ENCODE measurements around the gene SCN9A.
"Not testable (repeated sequence)": the region's sequence is repeated elsewhere in the genome, so short reads cannot be mapped to it uniquely, and the experiment has no call there.

SCN9A gene

GRCh38 chr2:166333801-166334200, 41.9 kb downstream of the SCN9A start:
- Histone ChIP-seq H3K9ac (ENCODE audit: low read depth, low read length) (no peak overlapping the region), H3K9me3 (ENCODE audit: control insufficient read depth, insufficient read depth, low read length) (no peaks in the 10 kb centered on the region), H3K36me3 (ENCODE audit: insufficient read depth, low read length) (no peaks in the 10 kb centered on the region), H3K4me1 (ENCODE audit: insufficient read depth, low read length) (peaks cover 8% of the 10 kb centered on the region; the same call in 1 of the 2 replicates)

GRCh38 chr2:166332106-166332505, 43.6 kb downstream of the SCN9A start:
- Histone ChIP-seq H3K9me3 (ENCODE audit: control insufficient read depth, insufficient read depth, low read length) (no peaks in the 10 kb centered on the region), H3K36me3 (ENCODE audit: insufficient read depth, low read length) (no peaks in the 10 kb centered on the region), H3K4me1 (ENCODE audit: insufficient read depth, low read length) (peaks cover 5% of the 10 kb centered on the region; the same call in 1 of the 2 replicates), H3K9ac (ENCODE audit: low read depth, low read length) (no peak overlapping the region)

- no peaks in the 10 kb centered on the region for H3K9me3 ChIP-seq (ENCODE audit: control insufficient read depth, insufficient read depth, low read length)
- no peak overlapping the region for H3K9ac ChIP-seq (ENCODE audit: low read depth, low read length)
- no peaks in the 10 kb centered on the region; the same call in 1 of the 2 replicates for H3K4me1 ChIP-seq (ENCODE audit: insufficient read depth, low read length)
- H3K36me3 ChIP-seq (ENCODE audit: insufficient read depth, low read length): no peaks in the 10 kb centered on the region
Observed at GRCh38 chr2:166331468-166331867, 44.3 kb downstream of the SCN9A start.

- Histone ChIP-seq H3K36me3 (ENCODE audit: insufficient read depth, low read length) (no peaks in the 10 kb centered on the region), H3K4me1 (ENCODE audit: insufficient read depth, low read length) (no peaks in the 10 kb centered on the region), H3K9ac (ENCODE audit: low read depth, low read length) (no peak overlapping the region), H3K9me3 (ENCODE audit: control insufficient read depth, insufficient read depth, low read length) (no peaks in the 10 kb centered on the region)
Observed at GRCh38 chr2:166329465-166329864, 46.3 kb downstream of the SCN9A start.

GRCh38 chr2:166328147-166328546, 47.6 kb downstream of the SCN9A start:
- H3K9ac ChIP-seq (ENCODE audit: low read depth, low read length): no peak overlapping the region
- H3K4me1 ChIP-seq (ENCODE audit: insufficient read depth, low read length): no peaks in the 10 kb centered on the region
- no peaks in the 10 kb centered on the region for H3K36me3 ChIP-seq (ENCODE audit: insufficient read depth, low read length)
- no peaks in the 10 kb centered on the region for H3K9me3 ChIP-seq (ENCODE audit: control insufficient read depth, insufficient read depth, low read length)

GRCh38 chr2:166321076-166321475, 54.7 kb downstream of the SCN9A start:
- Histone ChIP-seq H3K36me3 (ENCODE audit: insufficient read depth, low read length) (no peaks in the 10 kb centered on the region), H3K4me1 (ENCODE audit: insufficient read depth, low read length) (no peaks in the 10 kb centered on the region), H3K9me3 (ENCODE audit: control insufficient read depth, insufficient read depth, low read length) (no peaks in the 10 kb centered on the region), H3K9ac (ENCODE audit: low read depth, low read length) (no peak overlapping the region)

- Histone ChIP-seq H3K9ac (ENCODE audit: low read depth, low read length) (no peak overlapping the region), H3K9me3 (ENCODE audit: control insufficient read depth, insufficient read depth, low read length) (no peaks in the 10 kb centered on the region), H3K4me1 (ENCODE audit: insufficient read depth, low read length) (no peaks in the 10 kb centered on the region), H3K36me3 (ENCODE audit: insufficient read depth, low read length) (no peaks in the 10 kb centered on the region)
Observed at GRCh38 chr2:166314022-166314759, 61.6 kb downstream of the SCN9A start.

- H3K9ac ChIP-seq (ENCODE audit: low read depth, low read length); H3K9me3 ChIP-seq (ENCODE audit: control insufficient read depth, insufficient read depth, low read length); H3K4me1 ChIP-seq (ENCODE audit: insufficient read depth, low read length); H3K36me3 ChIP-seq (ENCODE audit: insufficient read depth, low read length): not testable (repeated sequence)
Observed at GRCh38 chr2:166312863-166313262, 62.9 kb downstream of the SCN9A start.

GRCh38 chr2:166307326-166307725, 68.4 kb downstream of the SCN9A start:
- Histone ChIP-seq H3K9ac (ENCODE audit: low read depth, low read length) (no peak overlapping the region), H3K4me1 (ENCODE audit: insufficient read depth, low read length) (no peaks in the 10 kb centered on the region), H3K36me3 (ENCODE audit: insufficient read depth, low read length) (no peaks in the 10 kb centered on the region), H3K9me3 (ENCODE audit: control insufficient read depth, insufficient read depth, low read length) (no peaks in the 10 kb centered on the region)

GRCh38 chr2:166304656-166305055, 71.1 kb downstream of the SCN9A start:
- no peaks in the 10 kb centered on the region for H3K36me3 ChIP-seq (ENCODE audit: insufficient read depth, low read length)
- H3K9ac ChIP-seq (ENCODE audit: low read depth, low read length): no peak overlapping the region
- no peaks in the 10 kb centered on the region for H3K4me1 ChIP-seq (ENCODE audit: insufficient read depth, low read length)
- H3K9me3 ChIP-seq (ENCODE audit: control insufficient read depth, insufficient read depth, low read length): no peaks in the 10 kb centered on the region

GRCh38 chr2:166302036-166302435, 73.7 kb downstream of the SCN9A start:
- Histone ChIP-seq H3K9me3 (ENCODE audit: control insufficient read depth, insufficient read depth, low read length) (no peaks in the 10 kb centered on the region), H3K4me1 (ENCODE audit: insufficient read depth, low read length) (no peaks in the 10 kb centered on the region), H3K36me3 (ENCODE audit: insufficient read depth, low read length) (no peaks in the 10 kb centered on the region), H3K9ac (ENCODE audit: low read depth, low read length) (no peak overlapping the region)

GRCh38 chr2:166297951-166298350, 77.8 kb downstream of the SCN9A start:
- Histone ChIP-seq H3K4me1 (ENCODE audit: insufficient read depth, low read length) (no peaks in the 10 kb centered on the region), H3K9me3 (ENCODE audit: control insufficient read depth, insufficient read depth, low read length) (no peaks in the 10 kb centered on the region), H3K36me3 (ENCODE audit: insufficient read depth, low read length) (no peaks in the 10 kb centered on the region), H3K9ac (ENCODE audit: low read depth, low read length) (no peak overlapping the region)

GRCh38 chr2:166293984-166294383, 81.8 kb downstream of the SCN9A start:
- no peaks in the 10 kb centered on the region for H3K4me1 ChIP-seq (ENCODE audit: insufficient read depth, low read length)
- H3K9me3 ChIP-seq (ENCODE audit: control insufficient read depth, insufficient read depth, low read length): no peaks in the 10 kb centered on the region
- no peaks in the 10 kb centered on the region for H3K36me3 ChIP-seq (ENCODE audit: insufficient read depth, low read length)
- no peak overlapping the region for H3K9ac ChIP-seq (ENCODE audit: low read depth, low read length)

GRCh38 chr2:166285215-166285614, 90.5 kb downstream of the SCN9A start:
- Histone ChIP-seq H3K9me3 (ENCODE audit: control insufficient read depth, insufficient read depth, low read length) (no peaks in the 10 kb centered on the region), H3K4me1 (ENCODE audit: insufficient read depth, low read length) (peaks cover 4% of the 10 kb centered on the region), H3K9ac (ENCODE audit: low read depth, low read length) (no peak overlapping the region), H3K36me3 (ENCODE audit: insufficient read depth, low read length) (no peaks in the 10 kb centered on the region)

GRCh38 chr2:166284359-166284758, 91.4 kb downstream of the SCN9A start:
- Histone ChIP-seq H3K9ac (ENCODE audit: low read depth, low read length) (no peak overlapping the region), H3K36me3 (ENCODE audit: insufficient read depth, low read length) (no peaks in the 10 kb centered on the region), H3K9me3 (ENCODE audit: control insufficient read depth, insufficient read depth, low read length) (no peaks in the 10 kb centered on the region), H3K4me1 (ENCODE audit: insufficient read depth, low read length) (peaks cover 4% of the 10 kb centered on the region)
